Endothelial cell of umbilical vein (primary cell): ENCODE data around the gene KCNH8. TPM values are rescaled to one million over a fixed set of nuclear protein-coding genes. Genes with fewer than 3 reads are reported as not detected.

ENCODE experiments used
- BruUV-seq: library from RNA; stranded (reverse); fragments of 400-500 nt; replicated peaks from 2 replicates; lab custom pipeline; 2021; lab: Mats Ljungman, UMichigan
- CTCF ChIA-PET: fragments of 300-600, 350-600 bp; sonication (Branson Sonifier 250); formaldehyde crosslinking; loops from one replicate; lab custom pipeline; 2021; ENCODE audit warnings: antibody characterized with exemption, inconsistent platforms; lab: Charles Lee
- POLR2A ChIA-PET: fragments of 300-600, 350-600 bp; sonication (Branson Sonifier 250); formaldehyde crosslinking; loops from one replicate; lab custom pipeline; 2021; ENCODE audit warnings: antibody characterized with exemption, inconsistent platforms; lab: Charles Lee
- DNase-seq: peaks from one replicate; pipeline ENCODE4 v3.0.0-alpha.2; 2011; ENCODE audit warnings: low read depth, low spot score
- FAIRE-seq: peaks from 2 replicates; lab custom pipeline; 2011; peaks lifted over from hg19 to GRCh38; lab: Jason Lieb, UNC
- H2AFZ ChIP-seq: 2 replicates; pipeline ENCODE4 v1.6.0; 2012; ENCODE audit warnings: low read depth, low read length, control low read depth, inconsistent platforms
- H3K27ac ChIP-seq: 2 replicates; pipeline ENCODE4 v1.5.1; 2011; ENCODE audit warnings: low read depth, mild to moderate bottlenecking, control low read depth, low read length, moderate library complexity; ENCODE audit not compliant: insufficient read depth
- H3K27me3 ChIP-seq, 2 experiments: 2 replicates each; pipeline versions ENCODE4 v1.6.0 to v1.6.1; 2011; ENCODE audit warnings: low read length in 2 of 2, mixed read lengths in 1 of 2; ENCODE audit not compliant: control insufficient read depth in 2 of 2, insufficient read depth in 2 of 2
- H3K36me3 ChIP-seq, 2 experiments: 2 replicates in 1 of 2; 3 replicates in 1 of 2; pipeline ENCODE4 v1.5.1; 2011; ENCODE audit warnings: low read length in 2 of 2, mild to moderate bottlenecking in 1 of 2, moderate library complexity in 1 of 2; ENCODE audit not compliant: control insufficient read depth in 2 of 2, insufficient read depth in 2 of 2; ENCODE audit errors: extremely low read depth in 1 of 2
- H3K4me1 ChIP-seq: 3 replicates; pipeline ENCODE4 v1.5.1; 2011; ENCODE audit warnings: mild to moderate bottlenecking, low read length; ENCODE audit not compliant: control insufficient read depth, insufficient read depth; ENCODE audit errors: extremely low read depth
- H3K4me2 ChIP-seq: 2 replicates; pipeline ENCODE4 v1.6.1; 2011; ENCODE audit warnings: low read length, control low read depth, mixed read lengths; ENCODE audit not compliant: insufficient read depth
- H3K4me3 ChIP-seq, 3 experiments: fragments of 200-600 bp in 1 of 3; sonication (generic), shearing (Covaris generic) in 1 of 3; replicated peaks in 1 of 3; 2 replicates each; pipeline ENCODE4 v1.5.1; 2011 to 2016; ENCODE audit warnings: control low read depth in 3 of 3, low read length in 3 of 3, mild to moderate bottlenecking in 2 of 3, inconsistent platforms in 1 of 3, low read depth in 1 of 3, moderate library complexity in 1 of 3; ENCODE audit not compliant: insufficient read depth in 1 of 3
- H3K79me2 ChIP-seq: 2 replicates; pipeline ENCODE4 v1.6.0; 2012; ENCODE audit warnings: low read length, inconsistent platforms; ENCODE audit not compliant: control insufficient read depth, insufficient read depth
- H3K9ac ChIP-seq: replicated peaks from 2 replicates; pipeline ENCODE3; 2011; ENCODE audit warnings: low read length, control low read depth; ENCODE audit not compliant: insufficient read depth; ENCODE audit errors: extremely low read depth
- H3K9me1 ChIP-seq: replicated peaks from 3 replicates; pipeline ENCODE4 v1.6.0; 2011; ENCODE audit warnings: mild to moderate bottlenecking, low read length; ENCODE audit not compliant: control insufficient read depth, insufficient read depth; ENCODE audit errors: extremely low read depth
- H3K9me3 ChIP-seq: replicated peaks from 2 replicates; pipeline ENCODE4 v1.5.1; 2012; ENCODE audit warnings: low read length, inconsistent platforms; ENCODE audit not compliant: control insufficient read depth, insufficient read depth
- H4K20me1 ChIP-seq: replicated peaks from 2 replicates; pipeline ENCODE3; 2011; ENCODE audit warnings: mild to moderate bottlenecking, low read length; ENCODE audit not compliant: control insufficient read depth, insufficient read depth; ENCODE audit errors: extremely low read depth
- EZH2 ChIP-seq: IDR thresholded peaks from 2 replicates; pipeline ENCODE4 v1.6.1; 2012; ENCODE audit warnings: borderline replicate concordance, low read depth, mild to moderate bottlenecking, moderate library complexity, low read length, inconsistent platforms; ENCODE audit not compliant: severe bottlenecking
- FOS ChIP-seq: IDR thresholded peaks from 2 replicates; pipeline ENCODE4 v1.6.1; 2011; ENCODE audit warnings: mild to moderate bottlenecking, low read length, moderate library complexity, borderline replicate concordance; ENCODE audit not compliant: insufficient read depth
- GATA2 ChIP-seq: IDR thresholded peaks from 2 replicates; pipeline ENCODE4 v1.7.0; 2011; ENCODE audit warnings: low read depth, mild to moderate bottlenecking, moderate library complexity, mixed read lengths, low read length; ENCODE audit not compliant: insufficient read length, insufficient read depth
- JUN ChIP-seq: IDR thresholded peaks from 2 replicates; pipeline ENCODE4 v1.6.1; 2011; ENCODE audit warnings: borderline replicate concordance, low read depth; ENCODE audit not compliant: insufficient read length, insufficient read depth
- MAX ChIP-seq: IDR thresholded peaks from 2 replicates; pipeline ENCODE4 v1.6.1; 2011; ENCODE audit not compliant: insufficient read depth, insufficient read length
- MYC ChIP-seq: IDR thresholded peaks from one replicate; pipeline ENCODE4 v1.6.1; 2011; ENCODE audit warnings: mild to moderate bottlenecking, low read depth, low read length
- POLR2A ChIP-seq: IDR thresholded peaks from 2 replicates; pipeline ENCODE4 v1.6.1; 2012; ENCODE audit warnings: low read depth, mild to moderate bottlenecking, control low read depth, low read length
- POLR2AphosphoS5 ChIP-seq: IDR thresholded peaks from 2 replicates; pipeline ENCODE4 v1.6.1; 2012; ENCODE audit warnings: low read depth, mild to moderate bottlenecking, control low read depth, low read length, moderate library complexity; ENCODE audit not compliant: insufficient read depth
- dilution Hi-C: fragments of 300-500 bp; cut with MboI; formaldehyde crosslinking; loops from one replicate; pipeline ENCODE4 v1.15.0; 2019; ENCODE audit warnings: low sequenced_read_pairs; ENCODE audit not compliant: extremely low pct_ligation_motif_present
- intact Hi-C: fragments of 100-400 bp; cut with micrococcal nuclease; formaldehyde crosslinking; loops from one replicate; pipeline ENCODE4 v1.10.0; 2022
- polyA plus RNA-seq, 4 experiments: library from polyadenylated mRNA; depleted of rRNA in 3 of 4; stranded (reverse) in 3 of 4; unstranded in 1 of 4; fragments of >200 nt; gene quantifications; 2 replicates each; pipeline versions ENCODE4 v1.2.1 to v1.2.3, GENCODE V29; 2011 to 2012; ENCODE audit warnings: missing spikeins in 1 of 4
- total RNA-seq: library from RNA; stranded (reverse); gene quantifications from 2 replicates; pipeline ENCODE4 v1.2.3, GENCODE V29; 2021
- TF ChIP-seq, protein P1 (sequence below), 2 donors: IDR thresholded peaks; 1 replicate in 1 of 2; 2 replicates in 1 of 2; pipeline ENCODE4 v1.5.1; 2011; ENCODE audit warnings: low read length in 2 of 2, mild to moderate bottlenecking in 2 of 2, moderate library complexity in 2 of 2, control low read depth in 1 of 2, inconsistent platforms in 1 of 2, low read depth in 1 of 2; ENCODE audit not compliant: insufficient read depth in 1 of 2; ENCODE audit errors: extremely low read depth in 1 of 2

The KCNH8 gene
- total and polyA plus RNA-seq, 2 donors (not counting 3 experiments of a cell fraction or from before 2014, with no cell fraction given): not detected

DNA sequence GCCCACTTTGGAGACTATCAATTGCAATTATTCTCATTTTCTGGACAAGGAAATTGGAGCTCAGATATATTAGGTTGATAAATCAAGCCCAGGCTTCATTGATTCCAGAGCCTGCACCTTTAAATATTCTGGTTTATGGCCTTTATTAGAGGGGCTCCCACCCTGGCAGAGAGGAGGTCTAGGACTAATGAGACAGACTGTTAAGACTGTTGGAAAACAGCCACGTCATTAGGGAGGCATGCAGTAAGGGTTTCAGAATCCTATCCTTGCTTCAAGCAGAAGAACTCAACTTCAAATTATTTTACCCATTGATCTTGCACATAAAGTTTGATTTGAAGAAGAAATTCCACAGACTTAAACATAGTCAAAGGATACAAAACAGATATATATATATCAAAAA, 33.8 kb upstream of the KCNH8 start:
- Histone ChIP-seq H3K4me3 (no peak overlapping the region), H3K27me3 (no peaks in the 10 kb centered on the region), H3K27ac (no peak overlapping the region), H3K79me2 (no peaks in the 10 kb centered on the region), H3K36me3 (no peaks in the 10 kb centered on the region), H3K4me1 (no peaks in the 10 kb centered on the region), H3K9me1 (no peaks in the 10 kb centered on the region), H4K20me1 (no peaks in the 10 kb centered on the region), H3K4me2 (no peak overlapping the region), H3K9ac (no peak overlapping the region), H2AFZ (no peak overlapping the region), H3K9me3 (peaks cover 6% of the 10 kb centered on the region)
- FAIRE-seq: no peak
- BruUV-seq: no TSS peak
- ChIA-PET CTCF (no interaction called here), POLR2A (no interaction called here)
- no peak for TF ChIP-seq MYC
- TF ChIP-seq, protein P1, sequence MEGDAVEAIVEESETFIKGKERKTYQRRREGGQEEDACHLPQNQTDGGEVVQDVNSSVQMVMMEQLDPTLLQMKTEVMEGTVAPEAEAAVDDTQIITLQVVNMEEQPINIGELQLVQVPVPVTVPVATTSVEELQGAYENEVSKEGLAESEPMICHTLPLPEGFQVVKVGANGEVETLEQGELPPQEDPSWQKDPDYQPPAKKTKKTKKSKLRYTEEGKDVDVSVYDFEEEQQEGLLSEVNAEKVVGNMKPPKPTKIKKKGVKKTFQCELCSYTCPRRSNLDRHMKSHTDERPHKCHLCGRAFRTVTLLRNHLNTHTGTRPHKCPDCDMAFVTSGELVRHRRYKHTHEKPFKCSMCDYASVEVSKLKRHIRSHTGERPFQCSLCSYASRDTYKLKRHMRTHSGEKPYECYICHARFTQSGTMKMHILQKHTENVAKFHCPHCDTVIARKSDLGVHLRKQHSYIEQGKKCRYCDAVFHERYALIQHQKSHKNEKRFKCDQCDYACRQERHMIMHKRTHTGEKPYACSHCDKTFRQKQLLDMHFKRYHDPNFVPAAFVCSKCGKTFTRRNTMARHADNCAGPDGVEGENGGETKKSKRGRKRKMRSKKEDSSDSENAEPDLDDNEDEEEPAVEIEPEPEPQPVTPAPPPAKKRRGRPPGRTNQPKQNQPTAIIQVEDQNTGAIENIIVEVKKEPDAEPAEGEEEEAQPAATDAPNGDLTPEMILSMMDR (IDR thresholded peaks at IDR 0.05; ENCODE audit: extremely low read depth in 1 of 2, insufficient read depth in 1 of 2, low read depth in 1 of 2, low read length in 2 of 2): no peak
- TF ChIP-seq JUN: no peak
- no peak for TF ChIP-seq POLR2AphosphoS5
- no peak for TF ChIP-seq POLR2A
- no peak for TF ChIP-seq EZH2
- no peak for TF ChIP-seq MAX
- no peak for TF ChIP-seq FOS
- TF ChIP-seq GATA2: no peak
- no peak for DNase-seq
- dilution Hi-C loops: no loop called here
- intact Hi-C loops: no loop called here
